Skeletal muscle cell (primary cell): ENCODE results near the gene LCLAT1.
A peak's percentile ranks its signal among the peaks of the same experiment; 100 is the strongest.
"Not testable (repeated sequence)": the region's sequence is repeated elsewhere in the genome, so short reads cannot be mapped to it uniquely, and the experiment has no call there.

ENCODE experiments used
- DNase-seq: peaks from one replicate; pipeline ENCODE4 v3.0.0-alpha.2; 2010; ENCODE audit warnings: low read depth
- H3K4me3 ChIP-seq: 2 replicates; pipeline ENCODE4 v1.5.1; 2011; ENCODE audit warnings: low read depth, mild to moderate bottlenecking, control low read depth, low read length, moderate library complexity

The LCLAT1 gene

GRCh38 chr2:30621836-30622235 is 174.8 kb downstream of the LCLAT1 start:
- no peak for DNase-seq
- H3K4me3 ChIP-seq = no peak overlapping the region

- no peak overlapping the region for H3K4me3 ChIP-seq
- DNase-seq = no peak
Measured at GRCh38 chr2:30622452-30622851, 175.4 kb downstream of the LCLAT1 start.

DNA sequence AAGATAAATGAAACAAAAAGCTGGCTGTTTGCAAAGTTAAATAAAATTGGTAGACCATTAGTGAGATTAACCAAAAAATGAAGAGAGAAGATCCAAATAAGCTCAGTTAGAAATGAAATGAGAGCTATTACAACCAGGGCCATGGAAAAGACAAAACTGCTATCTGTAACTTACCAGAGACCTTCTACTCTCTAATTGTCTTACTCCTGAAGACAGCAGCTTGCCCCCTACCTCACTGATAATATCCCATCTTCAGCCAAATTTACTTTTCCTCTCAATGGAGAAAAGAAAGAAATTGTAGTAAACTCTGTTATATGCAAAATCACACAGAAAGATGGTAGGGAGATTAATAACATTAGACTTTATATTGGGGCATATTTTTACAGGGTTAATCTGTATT is 178.2 kb downstream of the LCLAT1 start:
- no peak overlapping the region for H3K4me3 ChIP-seq
- no peak for DNase-seq

GRCh38 chr2:30625701-30626100 is 178.7 kb downstream of the LCLAT1 start:
- no peak for DNase-seq
- H3K4me3 ChIP-seq = no peak overlapping the region

DNA sequence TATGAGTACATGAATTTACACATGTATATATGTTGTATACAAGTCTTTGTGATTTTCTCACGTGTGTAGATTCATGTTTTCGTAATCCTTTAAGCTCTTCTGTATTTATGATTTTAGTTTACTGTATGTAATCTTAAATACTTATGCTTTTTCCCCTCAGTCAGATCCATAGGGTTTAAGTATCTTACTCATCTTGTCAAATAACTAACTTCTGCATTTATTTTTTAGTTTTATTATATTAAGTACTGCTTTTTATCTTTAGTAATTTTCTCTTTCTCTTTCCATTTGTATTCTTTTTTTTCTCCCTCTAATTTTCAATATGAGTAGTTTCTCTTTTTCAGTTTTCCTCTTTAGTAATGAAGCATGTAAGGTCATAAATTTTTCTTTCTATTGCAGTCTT is 179.4 kb downstream of the LCLAT1 start:
- no peak for DNase-seq
- H3K4me3 ChIP-seq = no peak overlapping the region

- no peak for DNase-seq
- no peak overlapping the region for H3K4me3 ChIP-seq
Measured at GRCh38 chr2:30627151-30627550, 180.1 kb downstream of the LCLAT1 start.

DNA sequence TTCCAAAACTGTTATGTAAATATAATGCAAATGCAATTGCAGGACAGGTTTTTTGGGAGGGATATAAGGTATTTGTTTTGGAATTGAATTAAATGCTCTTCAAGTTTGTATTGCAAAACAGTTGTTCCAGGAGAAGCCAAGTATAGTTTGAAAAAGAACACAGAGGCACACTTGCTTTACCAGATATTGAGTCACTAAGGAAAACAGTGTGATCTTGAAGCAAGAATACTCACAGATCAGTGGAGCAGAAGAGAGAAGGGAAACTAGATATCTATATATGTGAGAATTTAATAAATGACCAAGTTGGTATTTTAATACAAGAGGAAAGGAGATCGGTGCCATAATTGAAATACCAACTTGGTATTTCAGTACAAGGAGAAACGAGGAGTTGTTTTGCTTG is 181.3 kb downstream of the LCLAT1 start:
- peak; percentile 36 for DNase-seq
- no peak overlapping the region for H3K4me3 ChIP-seq

DNA sequence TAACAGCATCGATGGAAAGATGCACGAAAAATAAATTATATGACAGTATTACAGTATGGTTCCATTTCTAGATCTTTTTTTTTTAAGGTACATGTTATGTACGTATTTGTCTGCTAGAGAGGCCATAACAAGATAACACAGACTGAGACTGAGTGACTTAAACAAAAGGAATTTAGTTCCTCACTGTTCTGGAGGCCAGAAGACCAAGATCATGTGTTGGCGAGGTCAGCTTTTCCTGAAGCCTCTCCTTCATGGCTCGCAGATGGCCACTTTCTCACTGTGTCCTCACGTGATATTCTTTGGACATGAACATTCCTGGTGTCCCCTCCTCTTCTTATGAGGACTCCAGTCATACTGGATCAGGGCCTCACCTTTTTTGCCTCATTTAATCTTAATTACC is 182.8 kb downstream of the LCLAT1 start:
- DNase-seq = peak; percentile 4

GRCh38 chr2:30631051-30631671 is 184.1 kb downstream of the LCLAT1 start:
- peak; percentile 11 for DNase-seq
- no peak overlapping the region for H3K4me3 ChIP-seq

More for the DNA sequence above, 182.8 kb downstream of the LCLAT1 start:
- no peak overlapping the region for H3K4me3 ChIP-seq

DNA sequence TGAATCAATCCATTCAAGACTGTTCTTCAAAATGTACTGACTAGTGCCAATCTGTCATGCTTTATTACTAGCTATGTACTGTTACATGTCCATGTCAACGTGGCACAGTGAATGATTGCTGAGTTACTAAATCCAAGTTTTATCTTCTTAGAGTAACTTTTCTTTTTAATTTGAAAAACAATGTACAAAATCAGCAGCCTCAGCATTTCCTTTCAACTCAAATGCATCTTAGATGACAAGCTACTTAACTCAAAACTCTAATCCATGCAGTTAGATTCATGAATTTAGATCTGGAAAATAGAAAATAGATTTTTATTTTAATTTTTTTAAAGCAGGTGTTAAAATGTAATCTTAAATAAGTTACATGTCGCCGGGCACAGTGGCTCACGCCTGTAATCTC is 186.0 kb downstream of the LCLAT1 start:
- H3K4me3 ChIP-seq = no peak overlapping the region
- DNase-seq = no peak

- no peak for DNase-seq
- H3K4me3 ChIP-seq = no peak overlapping the region
Measured at GRCh38 chr2:30636311-30636710, 189.3 kb downstream of the LCLAT1 start.

GRCh38 chr2:30639836-30640235 is 192.8 kb downstream of the LCLAT1 start:
- H3K4me3 ChIP-seq = no peak overlapping the region
- no peak for DNase-seq

- no peak for DNase-seq
- no peak overlapping the region for H3K4me3 ChIP-seq
Measured at GRCh38 chr2:30641765-30642345, 194.8 kb downstream of the LCLAT1 start.

- not testable (repeated sequence) for DNase-seq, H3K4me3 ChIP-seq
Measured at GRCh38 chr2:30643013-30643412, 196.0 kb downstream of the LCLAT1 start.

DNA sequence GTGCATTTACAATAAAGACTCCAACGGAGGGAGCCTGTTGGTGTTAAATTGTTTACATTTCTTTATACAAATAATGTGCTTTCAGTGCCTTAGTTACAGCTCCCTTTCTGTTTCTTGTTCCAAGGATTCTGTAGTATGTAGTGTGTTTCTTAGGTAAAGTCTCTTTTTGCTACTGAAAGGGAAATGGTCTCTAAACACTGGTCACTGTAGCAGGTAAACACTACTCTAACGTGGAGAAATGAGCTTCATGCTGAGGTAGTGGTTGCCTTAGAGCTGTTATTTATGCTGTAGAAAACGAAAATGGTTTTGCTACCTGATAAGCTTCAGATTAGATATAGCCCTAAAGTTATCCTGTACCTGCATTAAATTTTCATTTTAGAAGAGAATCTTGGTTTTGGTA is 196.6 kb downstream of the LCLAT1 start:
- H3K4me3 ChIP-seq = no peak overlapping the region
- no peak for DNase-seq

GRCh38 chr2:30645081-30645744 is 198.2 kb downstream of the LCLAT1 start:
- no peak for DNase-seq
- no peak overlapping the region for H3K4me3 ChIP-seq

GRCh38 chr2:30645745-30646119 is 198.7 kb downstream of the LCLAT1 start:
- H3K4me3 ChIP-seq = no peak overlapping the region
- no peak for DNase-seq

DNA sequence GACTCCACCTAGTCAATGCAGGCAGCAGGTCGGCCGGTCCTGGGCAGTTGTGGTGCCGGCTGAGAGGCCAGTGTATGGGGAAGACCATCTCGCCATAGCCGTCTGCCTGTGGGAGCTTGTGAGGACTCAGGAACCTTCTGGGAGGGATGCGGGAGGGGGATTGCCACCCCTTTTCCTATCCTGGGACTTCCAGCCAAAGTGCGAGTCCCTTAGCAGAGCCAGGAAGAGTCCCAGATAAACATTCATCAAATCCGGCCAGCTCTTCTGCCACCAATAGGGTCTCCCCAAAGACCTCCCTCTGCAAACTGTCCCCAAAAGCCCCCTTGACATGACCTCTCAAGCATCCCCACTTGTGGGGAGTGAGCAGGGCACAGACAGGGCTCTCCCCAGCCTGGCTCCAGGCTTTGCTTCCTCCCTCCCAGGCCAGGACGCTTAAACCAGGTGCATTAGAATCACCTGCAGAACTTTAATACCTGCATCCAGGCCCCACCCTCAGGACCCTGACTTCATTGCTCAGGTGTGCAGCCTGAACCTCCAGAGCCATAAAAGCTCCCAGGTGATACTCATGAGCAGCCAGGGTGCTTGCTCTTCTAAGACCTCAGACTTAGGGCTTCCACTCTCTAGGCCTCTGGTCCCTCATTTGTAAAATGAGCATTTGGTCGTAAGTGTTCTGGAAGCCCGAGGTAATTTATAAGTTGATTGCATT is 200.9 kb downstream of the LCLAT1 start:
- H3K4me3 ChIP-seq = no peak overlapping the region
- DNase-seq = no peak

DNA sequence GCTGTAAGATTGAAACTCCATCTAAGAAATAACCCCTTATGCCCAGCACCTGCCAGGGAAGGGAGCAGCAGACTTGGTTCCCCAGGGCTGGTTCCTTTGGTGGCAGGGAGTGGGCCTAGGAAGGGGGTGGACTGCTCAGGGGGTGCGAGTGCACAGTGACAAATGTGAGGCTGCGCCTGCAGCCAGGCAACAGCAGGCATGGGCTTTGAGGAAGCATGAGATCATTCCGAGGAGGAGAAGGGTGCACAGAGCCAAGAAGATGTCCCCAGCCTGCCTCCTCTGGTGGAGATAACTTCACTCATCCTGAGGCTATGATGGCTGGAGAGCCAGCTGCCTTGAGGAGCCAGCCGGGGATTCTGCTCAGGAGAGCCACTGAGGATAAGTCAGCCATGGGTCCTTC is 202.2 kb downstream of the LCLAT1 start:
- DNase-seq = no peak
- no peak overlapping the region for H3K4me3 ChIP-seq

- H3K4me3 ChIP-seq = no peak overlapping the region
- no peak for DNase-seq
Measured at GRCh38 chr2:30649828-30650227, 202.8 kb downstream of the LCLAT1 start.
